H9 (cell line): ENCODE measurements around the gene METTL9. TPM values are rescaled to one million over a fixed set of nuclear protein-coding genes. Genes with fewer than 3 reads are reported as not detected.

ENCODE experiments used
- DNase-seq: peaks from one replicate; pipeline ENCODE4 v3.0.0-alpha.2; 2017
- H2AFZ ChIP-seq: one replicate; pipeline ENCODE4 v1.6.1; 2013; ENCODE audit warnings: mild to moderate bottlenecking, low read length, control low read depth, moderate library complexity
- H2AK5ac ChIP-seq: 2 replicates; pipeline ENCODE4 v1.6.1; 2013; ENCODE audit warnings: low read length, control low read depth, mixed read lengths; ENCODE audit not compliant: insufficient read length
- H2BK120ac ChIP-seq: one replicate; pipeline ENCODE4 v1.6.1; 2013; ENCODE audit warnings: low read depth, mild to moderate bottlenecking, low read length, control low read depth, inconsistent platforms; ENCODE audit not compliant: poor library complexity, severe bottlenecking
- H2BK12ac ChIP-seq: 2 replicates; pipeline ENCODE4 v1.6.1; 2013; ENCODE audit warnings: low read length, control low read depth, mixed read lengths, low read depth; ENCODE audit not compliant: insufficient read length
- H2BK15ac ChIP-seq: 2 replicates; pipeline ENCODE4 v1.6.1; 2013; ENCODE audit warnings: low read depth, low read length, control low read depth
- H2BK20ac ChIP-seq: one replicate; pipeline ENCODE4 v1.6.1; 2013; ENCODE audit warnings: low read depth, mild to moderate bottlenecking, low read length, control low read depth, inconsistent platforms; ENCODE audit not compliant: poor library complexity, severe bottlenecking
- H2BK5ac ChIP-seq: 2 replicates; pipeline ENCODE4 v1.6.1; 2013; ENCODE audit warnings: low read length, control low read depth, mixed read lengths; ENCODE audit not compliant: insufficient read length
- H3K14ac ChIP-seq: 2 replicates; pipeline ENCODE4 v1.6.1; 2013; ENCODE audit warnings: low read length, control low read depth; ENCODE audit not compliant: insufficient read depth
- H3K18ac ChIP-seq: 2 replicates; pipeline ENCODE4 v1.6.1; 2013; ENCODE audit warnings: low read depth, mild to moderate bottlenecking, mixed read lengths, low read length, control low read depth; ENCODE audit not compliant: insufficient read length
- H3K23ac ChIP-seq: 2 replicates; pipeline ENCODE4 v1.6.1; 2013; ENCODE audit warnings: low read length, control low read depth, mixed read lengths, low read depth; ENCODE audit not compliant: insufficient read length
- H3K23me2 ChIP-seq: 2 replicates; pipeline ENCODE4 v1.6.1; 2013; ENCODE audit warnings: low read depth, mild to moderate bottlenecking, mixed read lengths, low read length, control low read depth; ENCODE audit not compliant: insufficient read length, poor library complexity, severe bottlenecking
- H3K27ac ChIP-seq: 2 replicates; pipeline ENCODE4 v1.5.1; 2013; ENCODE audit warnings: low read length, control low read depth, mixed read lengths, low read depth; ENCODE audit not compliant: insufficient read length
- H3K27me3 ChIP-seq: 2 replicates; pipeline ENCODE4 v1.6.1; 2013; ENCODE audit warnings: low read length, control low read depth, inconsistent platforms; ENCODE audit not compliant: insufficient read depth
- H3K4ac ChIP-seq: 2 replicates; pipeline ENCODE4 v1.6.1; 2013; ENCODE audit warnings: low read depth, mild to moderate bottlenecking, control low read depth, inconsistent platforms, low read length, moderate library complexity
- H3K4me1 ChIP-seq: 2 replicates; pipeline ENCODE4 v1.6.1; 2013; ENCODE audit warnings: low read length, control low read depth, inconsistent platforms; ENCODE audit not compliant: insufficient read depth
- H3K4me2 ChIP-seq: 2 replicates; pipeline ENCODE4 v1.6.1; 2013; ENCODE audit warnings: low read length, control low read depth, mixed read lengths; ENCODE audit not compliant: insufficient read length, insufficient read depth
- H3K56ac ChIP-seq: 2 replicates; pipeline ENCODE4 v1.6.1; 2013; ENCODE audit warnings: low read depth, mild to moderate bottlenecking, mixed read lengths, low read length, control low read depth; ENCODE audit not compliant: insufficient read length
- H3K79me1 ChIP-seq: 2 replicates; pipeline ENCODE4 v1.6.1; 2013; ENCODE audit warnings: low read depth, mild to moderate bottlenecking, moderate library complexity, low read length, control low read depth, inconsistent platforms; ENCODE audit not compliant: insufficient read depth, poor library complexity, severe bottlenecking
- H3K79me2 ChIP-seq: 2 replicates; pipeline ENCODE4 v1.6.1; 2013; ENCODE audit warnings: low read length, control low read depth, inconsistent platforms; ENCODE audit not compliant: insufficient read depth
- H3K9ac ChIP-seq: 2 replicates; pipeline ENCODE4 v1.6.1; 2013; ENCODE audit warnings: low read length, control low read depth, mixed read lengths; ENCODE audit not compliant: insufficient read length; ENCODE audit errors: extremely low read depth
- H3K9me3 ChIP-seq: one replicate; pipeline ENCODE4 v1.6.1; 2013; ENCODE audit warnings: low read depth, low read length, inconsistent platforms; ENCODE audit not compliant: control insufficient read depth
- H3T11ph ChIP-seq: one replicate; pipeline ENCODE4 v1.6.1; 2013; ENCODE audit warnings: mild to moderate bottlenecking, low read length, control low read depth, inconsistent platforms
- H4K20me1 ChIP-seq: one replicate; pipeline ENCODE4 v1.6.1; 2013; ENCODE audit not compliant: control insufficient read depth, insufficient read length, insufficient read depth
- H4K5ac ChIP-seq: 2 replicates; pipeline ENCODE4 v1.6.1; 2013; ENCODE audit warnings: low read depth, mild to moderate bottlenecking, mixed read lengths, low read length, control low read depth; ENCODE audit not compliant: insufficient read length
- H4K8ac ChIP-seq: replicated peaks from 2 replicates; pipeline ENCODE4 v1.6.1; 2013; ENCODE audit warnings: low read length, control low read depth, mixed read lengths, low read depth; ENCODE audit not compliant: insufficient read length
- H4K91ac ChIP-seq: 2 replicates; pipeline ENCODE4 v1.6.1; 2013; ENCODE audit warnings: low read depth, mild to moderate bottlenecking, moderate library complexity, mixed read lengths, low read length, control low read depth; ENCODE audit not compliant: insufficient read length
- H3K27ac Mint-ChIP-seq, 3 experiments: 2 replicates in 2 of 3; 3 replicates in 1 of 3; pipeline ENCODE4 v1.8.0; 2020 to 2021; ENCODE audit warnings: mixed read lengths in 3 of 3, mild to moderate bottlenecking in 1 of 3, moderate library complexity in 1 of 3
- H3K27me3 Mint-ChIP-seq: 2 replicates; pipeline ENCODE4 v1.8.0; 2021; ENCODE audit warnings: low read depth, mild to moderate bottlenecking, moderate library complexity, mixed read lengths
- H3K36me3 Mint-ChIP-seq, 3 experiments: 2 replicates in 2 of 3; 3 replicates in 1 of 3; pipeline ENCODE4 v1.8.0; 2020 to 2021; ENCODE audit warnings: low read depth in 3 of 3, mixed read lengths in 3 of 3; ENCODE audit not compliant: insufficient read depth in 1 of 3
- H3K4me1 Mint-ChIP-seq, 2 experiments: 2 replicates each; pipeline ENCODE4 v1.8.0; 2020; ENCODE audit warnings: mixed read lengths in 2 of 2
- H3K4me3 Mint-ChIP-seq, 2 experiments: 2 replicates in 1 of 2; 3 replicates in 1 of 2; pipeline ENCODE4 v1.8.0; 2020 to 2021; ENCODE audit warnings: mild to moderate bottlenecking in 2 of 2, mixed read lengths in 2 of 2, moderate library complexity in 1 of 2
- H3K9me3 Mint-ChIP-seq, 2 experiments: 2 replicates in 1 of 2; 3 replicates in 1 of 2; pipeline ENCODE4 v1.8.0; 2020; ENCODE audit warnings: mild to moderate bottlenecking in 2 of 2, mixed read lengths in 2 of 2, moderate library complexity in 1 of 2
- CTCF ChIP-seq: fragments of 200-600 bp; sonication (generic); conservative IDR thresholded peaks from 3 replicates; pipeline ENCODE4 v1.8.0; 2021; ENCODE audit warnings: antibody characterized with exemption, mild to moderate bottlenecking
- WGBS: extraction: QIAGEN DNeasy Blood & Tissue Kit; methylation state at CpG from one replicate; pipeline ENCODE4 v1.1.7; 2013; ENCODE audit warnings: missing lambda C conversion rate, low lambda C conversion rate, mixed read lengths; ENCODE audit not compliant: insufficient read length; ENCODE audit errors: extremely low coverage; 5-methylcytosine and 5-hydroxymethylcytosine counted together
- total RNA-seq: library from RNA; stranded (reverse); gene quantifications from 2 replicates; pipeline ENCODE4 v1.2.1, GENCODE V29; 2021

The METTL9 gene
- total RNA-seq, 1 experiment from 2014 or later = 108 TPM

- Histone ChIP-seq H3K18ac (no peak overlapping the region), H3K27ac (no peak overlapping the region), H2AK5ac (no peak overlapping the region), H3K14ac (no peak overlapping the region), H3K23ac (no peak overlapping the region), H3K4ac (no peak overlapping the region), H3T11ph (no peak overlapping the region), H3K23me2 (no peaks in the 10 kb centered on the region), H4K20me1 (no peaks in the 10 kb centered on the region), H3K27me3 (no peaks in the 10 kb centered on the region), H4K5ac (no peak overlapping the region), H2BK12ac (no peak overlapping the region), H3K56ac (no peak overlapping the region), H2BK120ac (no peak overlapping the region), H4K91ac (no peak overlapping the region), H3K9me3 (no peaks in the 10 kb centered on the region), H4K8ac (no peak overlapping the region), H3K4me2 (no peak overlapping the region), H2BK5ac (no peak overlapping the region), H3K4me1 (no peaks in the 10 kb centered on the region), H2AFZ (no peak overlapping the region), H3K79me1 (no peaks in the 10 kb centered on the region), H2BK15ac (no peak overlapping the region), H3K9ac (no peak overlapping the region), H2BK20ac (no peak overlapping the region), H3K79me2 (no peaks in the 10 kb centered on the region)
- Mint-ChIP-seq H3K9me3 (no peaks in the 10 kb centered on the region), H3K27ac (no peak overlapping the region), H3K27me3 (no peaks in the 10 kb centered on the region; the same call in 1 of the 2 replicates), H3K4me1 (no peaks in the 10 kb centered on the region), H3K4me3 (no peak overlapping the region), H3K36me3 (no peaks in the 10 kb centered on the region)
- no peak for TF ChIP-seq CTCF
- DNase-seq = no peak
- WGBS = no CpG with 5 or more reads among the region's 2 CpGs
Measured at GRCh38 chr16:21590796-21591195, 8.6 kb upstream of the METTL9 start.
